Esophagus muscularis mucosa (tissue), 3 donors: ENCODE results near the gene SRGAP3.

Experiments used
- EP300 ChIP-seq: sonication (generic); formaldehyde crosslinking; IDR thresholded peaks from one replicate; pipeline ENCODE4 v1.6.1; 2017; ENCODE audit warnings: antibody characterized with exemption
- TF ChIP-seq, protein P1 (sequence below), 3 experiments: fragments of 200-600 bp in 2 of 3; fragments of 450-650 bp in 1 of 3; sonication (generic) in 2 of 3; IDR thresholded peaks; one replicate each; pipeline ENCODE4 v1.5.1; 2017 to 2019; ENCODE audit warnings: antibody characterized with exemption in 3 of 3, mild to moderate bottlenecking in 2 of 3, moderate library complexity in 1 of 3

DNA sequence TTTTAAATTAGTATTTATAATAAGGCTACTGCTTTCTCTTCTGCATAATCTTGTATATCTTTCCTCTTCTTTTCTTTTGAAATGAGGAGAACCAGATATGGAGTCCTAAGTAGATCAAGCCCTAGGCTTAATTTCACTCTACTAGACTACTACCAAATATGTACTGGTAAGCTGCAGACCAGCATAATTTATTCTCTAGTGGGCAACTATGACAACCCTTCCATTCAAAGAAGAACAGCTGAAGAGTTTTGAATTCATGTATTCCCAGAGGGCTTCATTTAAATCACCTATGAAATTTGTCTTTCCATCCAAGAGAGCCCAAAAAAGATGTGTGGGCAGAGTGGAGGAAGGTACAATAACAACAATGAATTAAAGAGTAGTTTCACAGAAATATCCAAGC is 296.1 kb downstream of the SRGAP3 start:
- TF ChIP-seq, protein P1, sequence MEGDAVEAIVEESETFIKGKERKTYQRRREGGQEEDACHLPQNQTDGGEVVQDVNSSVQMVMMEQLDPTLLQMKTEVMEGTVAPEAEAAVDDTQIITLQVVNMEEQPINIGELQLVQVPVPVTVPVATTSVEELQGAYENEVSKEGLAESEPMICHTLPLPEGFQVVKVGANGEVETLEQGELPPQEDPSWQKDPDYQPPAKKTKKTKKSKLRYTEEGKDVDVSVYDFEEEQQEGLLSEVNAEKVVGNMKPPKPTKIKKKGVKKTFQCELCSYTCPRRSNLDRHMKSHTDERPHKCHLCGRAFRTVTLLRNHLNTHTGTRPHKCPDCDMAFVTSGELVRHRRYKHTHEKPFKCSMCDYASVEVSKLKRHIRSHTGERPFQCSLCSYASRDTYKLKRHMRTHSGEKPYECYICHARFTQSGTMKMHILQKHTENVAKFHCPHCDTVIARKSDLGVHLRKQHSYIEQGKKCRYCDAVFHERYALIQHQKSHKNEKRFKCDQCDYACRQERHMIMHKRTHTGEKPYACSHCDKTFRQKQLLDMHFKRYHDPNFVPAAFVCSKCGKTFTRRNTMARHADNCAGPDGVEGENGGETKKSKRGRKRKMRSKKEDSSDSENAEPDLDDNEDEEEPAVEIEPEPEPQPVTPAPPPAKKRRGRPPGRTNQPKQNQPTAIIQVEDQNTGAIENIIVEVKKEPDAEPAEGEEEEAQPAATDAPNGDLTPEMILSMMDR (IDR thresholded peaks at IDR 0.05): no peak
- TF ChIP-seq EP300: no peak
